HepG2 (cell line): ENCODE results near the gene EYA4. TPM values are rescaled to one million over a fixed set of nuclear protein-coding genes. Genes with fewer than 3 reads are reported as not detected.

Source experiments
- ATAC-seq: fragments of 200-7000 bp; cut with Tn5 transposase; 3 replicates; pipeline ENCODE4 v1.9.1; 2020; ENCODE audit warnings: mild to moderate bottlenecking, moderate library complexity
- BruUV-seq: library from RNA; stranded (reverse); fragments of 400-500 nt; replicated peaks from 2 replicates; lab custom pipeline; 2021; lab: Mats Ljungman, UMichigan
- CTCF ChIA-PET: fragments of 300-600 bp; formaldehyde crosslinking; extraction: SDS; loops from one replicate; lab custom pipeline; 2021; ENCODE audit warnings: low total read pairs, inconsistent platforms, low intra/inter-chr PET ratio; lab: Yijun Ruan, JAX
- POLR2A ChIA-PET: fragments of 350-600 bp; sonication (Branson Sonifier 250); formaldehyde crosslinking; loops from one replicate; lab custom pipeline; 2020; ENCODE audit warnings: antibody characterized with exemption, inconsistent platforms; lab: Yijun Ruan, JAX
- DNase-seq: peaks from one replicate; pipeline ENCODE4 v3.0.0-alpha.2; 2015; ENCODE audit warnings: low spot score
- FAIRE-seq: peaks from 3 replicates; lab custom pipeline; 2011; peaks lifted over from hg19 to GRCh38; lab: Jason Lieb, UNC
- H2AFZ ChIP-seq: one replicate; pipeline ENCODE4 v1.6.1; 2011; ENCODE audit warnings: low read length, inconsistent platforms
- H3K27ac ChIP-seq: fragments of 300-600 bp; 3 replicates; pipeline ENCODE4 v1.8.0; 2011; ENCODE audit warnings: mixed run types, mild to moderate bottlenecking, mixed read lengths, low read length, inconsistent platforms; ENCODE audit not compliant: insufficient read depth; ENCODE audit errors: extremely low read length
- H3K27me3 ChIP-seq, 2 experiments: fragments of 200-600 bp in 1 of 2; 2 replicates in 1 of 2; 3 replicates in 1 of 2; pipeline versions ENCODE4 v1.6.0 to v1.8.0; 2011; ENCODE audit warnings: low read length in 2 of 2, mild to moderate bottlenecking in 2 of 2, moderate library complexity in 2 of 2, inconsistent platforms in 1 of 2; ENCODE audit not compliant: insufficient read depth in 2 of 2, control insufficient read depth in 1 of 2
- H3K36me3 ChIP-seq, 2 experiments: fragments of 200-600 bp in 1 of 2; replicated peaks in 1 of 2; 2 replicates in 1 of 2; 3 replicates in 1 of 2; pipeline versions ENCODE4 v1.5.1 to v1.8.0; 2011; ENCODE audit warnings: low read length in 2 of 2, inconsistent platforms in 1 of 2; ENCODE audit not compliant: insufficient read depth in 2 of 2, control insufficient read depth in 1 of 2
- H3K4me1 ChIP-seq: 2 replicates; pipeline ENCODE4 v1.5.1; 2012; ENCODE audit warnings: low read length, inconsistent platforms; ENCODE audit not compliant: insufficient read depth
- H3K4me2 ChIP-seq: 2 replicates; pipeline ENCODE4 v1.6.0; 2011; ENCODE audit warnings: low read depth, low read length, inconsistent platforms
- H3K4me3 ChIP-seq, 3 experiments: fragments of 200-600 bp in 1 of 3; sonication (generic), shearing (Covaris generic) in 1 of 3; replicated peaks in 1 of 3; 2 replicates each; pipeline ENCODE4 v1.5.1; 2011 to 2016; ENCODE audit warnings: low read length in 3 of 3, inconsistent platforms in 2 of 3, low read depth in 2 of 3, mild to moderate bottlenecking in 2 of 3, control low read depth in 1 of 3, mixed read lengths in 1 of 3; ENCODE audit not compliant: insufficient read depth in 1 of 3
- H3K79me2 ChIP-seq: one replicate; pipeline ENCODE4 v1.6.1; 2011; ENCODE audit warnings: low read length, inconsistent platforms; ENCODE audit not compliant: insufficient read depth
- H3K9ac ChIP-seq: 2 replicates; pipeline ENCODE4 v1.6.0; 2011; ENCODE audit warnings: mild to moderate bottlenecking, low read depth, low read length, inconsistent platforms; ENCODE audit not compliant: insufficient read depth
- H3K9me3 ChIP-seq: 2 replicates; pipeline ENCODE4 v1.5.1; 2012; ENCODE audit warnings: mild to moderate bottlenecking, low read length
- H4K20me1 ChIP-seq: 2 replicates; pipeline ENCODE4 v1.6.0; 2011; ENCODE audit warnings: inconsistent platforms, mild to moderate bottlenecking, low read length, moderate library complexity; ENCODE audit not compliant: insufficient read depth
- ELF1 ChIP-seq: sonication (generic); formaldehyde crosslinking; IDR thresholded peaks from 2 replicates; pipeline ENCODE4 v1.4.0; 2020; ENCODE audit warnings: missing genetic modification reagents
- MYPOP ChIP-seq: sonication (generic); formaldehyde crosslinking; IDR thresholded peaks from 2 replicates; pipeline ENCODE4 v1.8.1; 2023; ENCODE audit warnings: mild to moderate bottlenecking, moderate library complexity, missing genetic modification reagents
- RBAK ChIP-seq: sonication (generic); formaldehyde crosslinking; IDR thresholded peaks from 2 replicates; pipeline ENCODE4 v1.5.1; 2020; ENCODE audit warnings: mild to moderate bottlenecking, missing genetic modification reagents
- ZBED4 ChIP-seq: sonication (generic); formaldehyde crosslinking; IDR thresholded peaks from 2 replicates; pipeline ENCODE4 v1.4.0; 2020; ENCODE audit warnings: missing genetic modification reagents, borderline replicate concordance
- ZBTB26 ChIP-seq: IDR thresholded peaks from 2 replicates; pipeline ENCODE4 v1.6.1; 2016; ENCODE audit warnings: missing compliant biosample characterization, missing genetic modification reagents, borderline replicate concordance
- ZBTB7A ChIP-seq: sonication (generic); formaldehyde crosslinking; IDR thresholded peaks from 2 replicates; pipeline ENCODE4 v1.8.0; 2022; ENCODE audit warnings: mild to moderate bottlenecking, missing genetic modification reagents
- ZNF550 ChIP-seq: sonication (generic); formaldehyde crosslinking; IDR thresholded peaks from 2 replicates; pipeline ENCODE4 v1.4.0; 2020; ENCODE audit warnings: mild to moderate bottlenecking, missing genetic modification reagents, borderline replicate concordance
- WGBS: methylation state at CpG from one replicate; pipeline ENCODE4 v1.1.6; 2017; ENCODE audit warnings: low lambda C conversion rate; 5-methylcytosine and 5-hydroxymethylcytosine counted together
- in situ Hi-C: cut with HindIII; loops from 2 replicates; pipeline ENCODE4 v1.10.0; 2017; ENCODE audit warnings: low pct_unique_long_range_greater_than_20kb; ENCODE audit not compliant: extremely low pct_ligation_motif_present
- intact Hi-C: fragments of 100-400 bp; cut with micrococcal nuclease; formaldehyde crosslinking; loops from one replicate; pipeline ENCODE4 v1.10.0; 2022; ENCODE audit not compliant: unreplicated experiment
- polyA plus RNA-seq, 8 experiments: library from polyadenylated mRNA; depleted of rRNA in 3 of 8; stranded (reverse) in 7 of 8; unstranded in 1 of 8; fragments of >200 nt; fragmentation: Illumina TruSeq in 4 of 8; extraction: Trizol in 4 of 8; gene quantifications; 2 replicates each; pipeline versions ENCODE4 v1.2.1 to v1.2.3, GENCODE V29; 2011 to 2016; ENCODE audit warnings: low read depth in 4 of 8, missing spikeins in 1 of 8, mixed read lengths in 1 of 8; ENCODE audit not compliant: insufficient read depth in 1 of 8
- total RNA-seq, 5 experiments: library from RNA; depleted of rRNA; stranded (reverse); fragments of >200 nt; fragmentation: Illumina TruSeq; extraction: Trizol; gene quantifications; 2 replicates each; pipeline ENCODE4 v1.2.3, GENCODE V29; 2016; ENCODE audit warnings: low read depth in 1 of 5
- TF ChIP-seq, protein P1 (sequence below): IDR thresholded peaks from 2 replicates; pipeline ENCODE4 v1.6.1; 2016; ENCODE audit warnings: mild to moderate bottlenecking
- TF ChIP-seq, protein P2 (sequence below): sonication (generic); formaldehyde crosslinking; IDR thresholded peaks from 2 replicates; pipeline ENCODE4 v1.5.0; 2020; ENCODE audit warnings: missing genetic modification reagents, mild to moderate bottlenecking, borderline replicate concordance

The EYA4 gene
- total and polyA plus RNA-seq, 2 of the 13 experiments (the other 11 are each of a cell fraction or from before 2014, with no cell fraction given), result not detected

DNA sequence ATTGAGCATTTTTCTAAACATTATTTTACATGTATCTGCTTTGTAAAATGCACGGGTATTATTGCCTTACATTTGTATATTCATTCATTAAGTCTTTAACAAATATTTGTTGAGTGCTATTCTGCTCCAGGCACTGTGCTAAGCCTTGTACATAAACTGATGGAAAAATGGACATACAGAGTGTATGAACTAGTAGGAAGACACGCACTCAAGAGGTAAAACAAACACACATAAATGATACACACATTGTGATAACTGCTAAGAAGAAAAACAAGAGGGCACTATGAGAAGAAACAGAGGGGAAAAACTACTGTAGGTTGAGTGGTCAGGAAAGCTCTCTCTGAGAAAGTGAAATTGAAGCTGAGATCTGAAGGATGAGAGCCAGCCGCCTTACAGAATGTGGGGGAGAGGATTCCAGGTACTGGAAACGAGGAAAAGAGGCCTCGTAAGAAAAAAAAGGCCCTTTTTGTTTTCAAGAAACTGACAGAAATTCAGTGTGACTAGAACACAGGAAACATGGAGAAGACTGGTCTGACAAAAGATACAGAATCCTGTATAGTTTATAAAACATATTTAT is 117.5 kb downstream of the EYA4 start (continued):
- TF ChIP-seq, protein P1, sequence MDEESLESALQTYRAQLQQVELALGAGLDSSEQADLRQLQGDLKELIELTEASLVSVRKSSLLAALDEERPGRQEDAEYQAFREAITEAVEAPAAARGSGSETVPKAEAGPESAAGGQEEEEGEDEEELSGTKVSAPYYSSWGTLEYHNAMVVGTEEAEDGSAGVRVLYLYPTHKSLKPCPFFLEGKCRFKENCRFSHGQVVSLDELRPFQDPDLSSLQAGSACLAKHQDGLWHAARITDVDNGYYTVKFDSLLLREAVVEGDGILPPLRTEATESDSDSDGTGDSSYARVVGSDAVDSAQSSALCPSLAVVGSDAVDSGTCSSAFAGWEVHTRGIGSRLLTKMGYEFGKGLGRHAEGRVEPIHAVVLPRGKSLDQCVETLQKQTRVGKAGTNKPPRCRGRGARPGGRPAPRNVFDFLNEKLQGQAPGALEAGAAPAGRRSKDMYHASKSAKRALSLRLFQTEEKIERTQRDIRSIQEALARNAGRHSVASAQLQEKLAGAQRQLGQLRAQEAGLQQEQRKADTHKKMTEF, result no peak
- TF ChIP-seq, all 625 proteins: peak for 0

DNA sequence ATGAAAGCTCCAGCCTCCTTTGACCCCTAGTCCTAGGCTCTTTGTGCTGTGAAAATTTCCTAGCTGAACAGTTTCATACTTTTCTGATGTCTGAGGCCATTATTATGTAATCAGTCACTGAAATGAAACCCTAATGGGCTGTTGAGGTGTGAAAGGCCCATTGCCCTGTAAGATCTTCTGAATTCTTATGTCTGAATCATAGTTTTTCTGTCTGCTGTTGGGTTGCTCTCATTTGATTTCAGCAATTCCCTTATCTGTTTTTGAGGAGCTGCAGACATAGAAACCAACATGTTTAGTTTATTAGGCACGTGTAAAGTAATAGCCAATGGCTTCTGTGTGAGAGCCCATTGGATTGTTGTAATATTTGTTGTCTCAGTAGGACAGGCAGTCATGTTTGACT is 118.1 kb downstream of the EYA4 start:
- CTCF ChIA-PET, result no interaction called here
- H3K79me2 ChIP-seq, result no peaks in the 10 kb centered on the region
- no TSS peak for BruUV-seq
- no peaks in the 10 kb centered on the region for H3K27me3 ChIP-seq
- no peak overlapping the region for H3K9ac ChIP-seq
- H3K4me1 ChIP-seq, result no peaks in the 10 kb centered on the region
- H3K27ac ChIP-seq, result no peak overlapping the region
- POLR2A ChIA-PET, result no interaction called here
- ATAC-seq (no peak), FAIRE-seq (no peak), DNase-seq (no peak)
- no peak overlapping the region for H2AFZ ChIP-seq
- no peak overlapping the region for H3K4me2 ChIP-seq
- no peak overlapping the region for H3K4me3 ChIP-seq
- H3K36me3 ChIP-seq, result no peaks in the 10 kb centered on the region
- no peaks in the 10 kb centered on the region for H4K20me1 ChIP-seq
- intact Hi-C loops (no loop called here), in situ Hi-C loops (no loop called here)
- no peaks in the 10 kb centered on the region for H3K9me3 ChIP-seq
- 3% methylated on average over 1 of the region's 1 CpG for WGBS
- no peak for TF ChIP-seq ZNF550
- no peak for TF ChIP-seq MYPOP
- no peak for TF ChIP-seq ZBED4 (CRISPR knock-in tag)
- TF ChIP-seq ZBTB26 (CRISPR knock-in tag), result no peak
- TF ChIP-seq ZBTB7A (CRISPR knock-in tag), result no peak
- TF ChIP-seq, protein P2, sequence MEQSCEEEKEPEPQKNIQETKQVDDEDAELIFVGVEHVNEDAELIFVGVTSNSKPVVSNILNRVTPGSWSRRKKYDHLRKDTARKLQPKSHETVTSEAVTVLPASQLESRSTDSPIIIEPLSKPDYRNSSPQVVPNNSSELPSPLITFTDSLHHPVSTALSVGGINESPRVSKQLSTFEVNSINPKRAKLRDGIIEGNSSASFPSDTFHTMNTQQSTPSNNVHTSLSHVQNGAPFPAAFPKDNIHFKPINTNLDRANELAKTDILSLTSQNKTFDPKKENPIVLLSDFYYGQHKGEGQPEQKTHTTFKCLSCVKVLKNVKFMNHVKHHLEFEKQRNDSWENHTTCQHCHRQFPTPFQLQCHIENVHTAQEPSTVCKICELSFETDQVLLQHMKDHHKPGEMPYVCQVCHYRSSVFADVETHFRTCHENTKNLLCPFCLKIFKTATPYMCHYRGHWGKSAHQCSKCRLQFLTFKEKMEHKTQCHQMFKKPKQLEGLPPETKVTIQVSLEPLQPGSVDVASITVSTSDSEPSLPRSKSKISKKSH (CRISPR knock-in tag), result no peak
- TF ChIP-seq ELF1 (CRISPR knock-in tag), result no peak
- no peak for TF ChIP-seq RBAK
